Measurements from ENCODE around the gene RAD51B.

RAD51B gene

GRCh38 chr14:68665792-68666204 lies 846.2 kb downstream of the RAD51B start:
- Histone ChIP-seq H3K27me3 (ENCODE audit: insufficient read depth, poor library complexity, severe bottlenecking) (no peaks in the 10 kb centered on the region), H3K27ac (replicated peaks) (no peak overlapping the region), H3K4me3 (replicated peaks; ENCODE audit: insufficient read depth, low read length) (no peak overlapping the region)
- DNase-seq (ENCODE audit: low read depth in 1 of 2, low spot score in 1 of 2) = no peak
- no peak for TF ChIP-seq REST (IDR thresholded peaks at IDR 0.05; ENCODE audit: insufficient replicate concordance, low read depth)
- no peak for TF ChIP-seq GABPA (IDR thresholded peaks at IDR 0.05; ENCODE audit: low read depth)
- no peak for TF ChIP-seq SPI1 (IDR thresholded peaks at IDR 0.05; ENCODE audit: borderline replicate concordance, low read depth)
- TF ChIP-seq POLR2AphosphoS5 (IDR thresholded peaks at IDR 0.05; ENCODE audit: low read depth) = no peak
- no peak for TF ChIP-seq CTCF (IDR thresholded peaks at IDR 0.05; ENCODE audit: insufficient read depth, low read length)

- H3K27ac ChIP-seq (replicated peaks) = no peak overlapping the region
- DNase-seq (ENCODE audit: low read depth in 1 of 2, low spot score in 1 of 2) = no peak
- no peak for TF ChIP-seq POLR2AphosphoS5 (IDR thresholded peaks at IDR 0.05; ENCODE audit: low read depth)
- no peak for TF ChIP-seq GABPA (IDR thresholded peaks at IDR 0.05; ENCODE audit: low read depth)
- TF ChIP-seq CTCF (IDR thresholded peaks at IDR 0.05; ENCODE audit: insufficient read depth, low read length) = no peak
- no peak for TF ChIP-seq SPI1 (IDR thresholded peaks at IDR 0.05; ENCODE audit: borderline replicate concordance, low read depth)
- TF ChIP-seq REST (IDR thresholded peaks at IDR 0.05; ENCODE audit: insufficient replicate concordance, low read depth) = no peak
Measured at GRCh38 chr14:68666236-68666635, 846.7 kb downstream of the RAD51B start.

GRCh38 chr14:68666899-68667298 lies 847.3 kb downstream of the RAD51B start:
- no peak for TF ChIP-seq SPI1 (IDR thresholded peaks at IDR 0.05; ENCODE audit: borderline replicate concordance, low read depth)
- no peak for TF ChIP-seq POLR2AphosphoS5 (IDR thresholded peaks at IDR 0.05; ENCODE audit: low read depth)
- TF ChIP-seq CTCF (IDR thresholded peaks at IDR 0.05; ENCODE audit: insufficient read depth, low read length) = no peak
- no peak for TF ChIP-seq GABPA (IDR thresholded peaks at IDR 0.05; ENCODE audit: low read depth)
- TF ChIP-seq REST (IDR thresholded peaks at IDR 0.05; ENCODE audit: insufficient replicate concordance, low read depth) = no peak
- Histone ChIP-seq H3K27me3 (ENCODE audit: insufficient read depth, poor library complexity, severe bottlenecking) (no peaks in the 10 kb centered on the region), H3K4me3 (replicated peaks; ENCODE audit: insufficient read depth, low read length) (no peak overlapping the region), H3K27ac (replicated peaks) (no peak overlapping the region)
- no peak for DNase-seq (ENCODE audit: low read depth in 1 of 2, low spot score in 1 of 2)

More at GRCh38 chr14:68666236-68666635, 846.7 kb downstream of the RAD51B start:
- H3K27me3 ChIP-seq (ENCODE audit: insufficient read depth, poor library complexity, severe bottlenecking) = no peaks in the 10 kb centered on the region
- no peak overlapping the region for H3K4me3 ChIP-seq (replicated peaks; ENCODE audit: insufficient read depth, low read length)

Data from HL-60 (cell line).